GM23248 (cell line): Measurements from ENCODE around the gene STX4.

Experiments
- EZH2 ChIP-seq: fragments of 200-600 bp; sonication (generic); IDR thresholded peaks from 2 replicates; pipeline ENCODE4 v1.6.1; 2018; ENCODE audit warnings: antibody characterized with exemption, mild to moderate bottlenecking; ENCODE audit not compliant: insufficient read depth, poor library complexity, severe bottlenecking
- EZH2phosphoT487 ChIP-seq: fragments of 200-600 bp; sonication (generic); IDR thresholded peaks from 2 replicates; pipeline ENCODE4 v1.6.1; 2018; ENCODE audit warnings: antibody characterized with exemption, moderate library complexity, mild to moderate bottlenecking, low read depth; ENCODE audit not compliant: insufficient read depth

DNA sequence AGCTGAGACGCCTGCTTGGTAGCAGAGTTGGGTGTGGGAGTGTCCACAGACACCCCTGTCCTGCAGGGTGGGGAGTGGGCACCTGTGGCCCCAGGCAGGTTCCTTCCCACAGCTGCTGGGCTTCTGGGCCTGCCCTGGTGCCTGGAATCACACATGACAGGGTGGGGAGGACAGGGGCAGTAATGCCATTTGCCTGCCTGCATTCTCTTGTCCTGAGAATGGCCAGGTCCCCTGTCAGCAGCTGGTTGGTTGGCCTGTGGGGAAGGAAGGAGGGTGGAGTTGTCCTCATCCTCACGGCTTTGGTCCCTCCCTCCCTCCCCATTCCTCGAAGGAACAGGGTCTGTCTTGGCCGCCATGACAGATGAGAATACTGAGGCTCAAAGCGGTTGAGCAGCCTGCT is 50.2 kb downstream of the STX4 start:
- TF ChIP-seq EZH2 (no peak), EZH2phosphoT487 (no peak)
